NB4 (cell line): ENCODE measurements around the gene APC2.
"Not testable (repeated sequence)": the region's sequence is repeated elsewhere in the genome, so short reads cannot be mapped to it uniquely, and the experiment has no call there.

Experiments used
- DNase-seq: peaks from one replicate; pipeline ENCODE4 v3.0.0; 2010; ENCODE audit warnings: low read depth
- H3K4me3 ChIP-seq: one replicate; pipeline ENCODE4 v1.5.1; 2011; ENCODE audit warnings: mild to moderate bottlenecking, low read depth, low read length, moderate library complexity
- MYC ChIP-seq: IDR thresholded peaks from 2 replicates; pipeline ENCODE4 v1.6.1; 2011; ENCODE audit warnings: low read depth, low read length
- POLR2A ChIP-seq: IDR thresholded peaks from 2 replicates; pipeline ENCODE4 v1.6.1; 2011; ENCODE audit warnings: mild to moderate bottlenecking; ENCODE audit not compliant: insufficient read length; ENCODE audit errors: extremely low read depth
- TF ChIP-seq, protein P1 (sequence below): IDR thresholded peaks from one replicate; pipeline ENCODE4 v1.5.1; 2012; ENCODE audit warnings: low read depth, low read length
- TF ChIP-seq, protein P2 (sequence below): IDR thresholded peaks from 2 replicates; pipeline ENCODE4 v1.6.1; 2011; ENCODE audit warnings: low read depth, low read length

APC2 gene

DNA sequence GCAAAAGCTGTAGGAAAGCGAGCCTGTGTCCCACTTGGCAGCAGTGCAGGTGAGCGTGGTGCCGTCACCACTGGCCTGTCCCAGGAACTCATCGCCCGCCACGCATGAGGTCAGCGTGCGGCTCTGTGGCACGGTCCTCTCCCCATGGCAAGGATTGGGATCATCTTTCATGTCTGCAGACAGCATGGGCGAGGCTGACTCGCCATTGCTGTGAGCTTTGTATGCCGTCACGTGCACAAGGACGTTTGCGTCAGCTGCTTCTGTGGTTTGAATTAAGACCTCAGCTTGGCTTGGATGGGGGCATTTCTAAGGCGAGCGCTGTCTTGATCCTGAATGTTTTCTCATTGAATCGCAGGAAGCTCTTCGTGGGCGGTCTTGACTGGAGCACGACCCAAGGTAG lies 32.8 kb upstream of the APC2 start:
- TF ChIP-seq POLR2A (no peak), MYC (no peak)
- TF ChIP-seq, protein P1, sequence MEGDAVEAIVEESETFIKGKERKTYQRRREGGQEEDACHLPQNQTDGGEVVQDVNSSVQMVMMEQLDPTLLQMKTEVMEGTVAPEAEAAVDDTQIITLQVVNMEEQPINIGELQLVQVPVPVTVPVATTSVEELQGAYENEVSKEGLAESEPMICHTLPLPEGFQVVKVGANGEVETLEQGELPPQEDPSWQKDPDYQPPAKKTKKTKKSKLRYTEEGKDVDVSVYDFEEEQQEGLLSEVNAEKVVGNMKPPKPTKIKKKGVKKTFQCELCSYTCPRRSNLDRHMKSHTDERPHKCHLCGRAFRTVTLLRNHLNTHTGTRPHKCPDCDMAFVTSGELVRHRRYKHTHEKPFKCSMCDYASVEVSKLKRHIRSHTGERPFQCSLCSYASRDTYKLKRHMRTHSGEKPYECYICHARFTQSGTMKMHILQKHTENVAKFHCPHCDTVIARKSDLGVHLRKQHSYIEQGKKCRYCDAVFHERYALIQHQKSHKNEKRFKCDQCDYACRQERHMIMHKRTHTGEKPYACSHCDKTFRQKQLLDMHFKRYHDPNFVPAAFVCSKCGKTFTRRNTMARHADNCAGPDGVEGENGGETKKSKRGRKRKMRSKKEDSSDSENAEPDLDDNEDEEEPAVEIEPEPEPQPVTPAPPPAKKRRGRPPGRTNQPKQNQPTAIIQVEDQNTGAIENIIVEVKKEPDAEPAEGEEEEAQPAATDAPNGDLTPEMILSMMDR = no peak
- TF ChIP-seq, protein P2, sequence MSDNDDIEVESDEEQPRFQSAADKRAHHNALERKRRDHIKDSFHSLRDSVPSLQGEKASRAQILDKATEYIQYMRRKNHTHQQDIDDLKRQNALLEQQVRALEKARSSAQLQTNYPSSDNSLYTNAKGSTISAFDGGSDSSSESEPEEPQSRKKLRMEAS = no peak
- DNase-seq = no peak
- no peak overlapping the region for H3K4me3 ChIP-seq

DNA sequence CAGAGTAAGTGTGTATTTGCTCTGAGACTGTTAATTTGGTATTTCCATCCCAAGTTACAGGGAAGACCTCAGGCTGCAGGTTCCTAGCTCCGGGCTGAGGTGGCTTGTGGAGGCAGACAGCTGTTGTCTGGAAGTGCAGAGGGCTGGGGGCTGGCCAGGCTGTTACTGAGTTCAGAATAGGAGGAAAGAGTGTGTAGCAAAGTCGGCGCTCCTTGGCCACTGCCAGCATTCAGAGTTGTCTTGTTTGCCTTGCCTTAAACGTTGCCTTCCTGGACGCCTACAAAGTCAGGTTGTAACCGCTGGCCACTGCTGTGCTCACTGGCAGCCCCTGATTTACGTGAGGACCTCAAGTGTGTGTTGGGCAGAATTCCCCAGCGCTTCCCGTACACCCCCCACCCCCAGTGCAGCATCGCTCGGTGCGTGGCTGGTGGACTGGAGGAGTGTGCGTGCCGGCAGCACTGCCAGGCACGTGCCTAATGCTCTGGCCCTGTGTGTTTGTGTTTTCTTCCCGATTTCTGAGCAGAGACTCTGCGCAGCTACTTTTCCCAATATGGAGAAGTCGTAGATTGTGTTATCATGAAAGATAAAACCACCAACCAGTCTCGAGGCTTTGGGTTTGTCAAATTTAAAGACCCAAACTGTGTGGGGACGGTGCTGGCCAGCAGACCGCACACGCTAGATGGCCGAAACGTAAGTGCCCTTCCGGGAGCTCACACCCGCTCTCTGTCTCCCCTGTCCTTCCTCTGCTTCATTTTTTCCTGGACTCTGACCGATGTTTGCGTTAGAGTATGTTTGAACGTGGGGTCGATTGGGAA lies 32.0 kb upstream of the APC2 start:
- no peak overlapping the region for H3K4me3 ChIP-seq
- DNase-seq = no peak
- TF ChIP-seq, protein P1 = no peak
- TF ChIP-seq POLR2A (no peak), MYC (no peak)
- TF ChIP-seq, protein P2 = no peak

DNA sequence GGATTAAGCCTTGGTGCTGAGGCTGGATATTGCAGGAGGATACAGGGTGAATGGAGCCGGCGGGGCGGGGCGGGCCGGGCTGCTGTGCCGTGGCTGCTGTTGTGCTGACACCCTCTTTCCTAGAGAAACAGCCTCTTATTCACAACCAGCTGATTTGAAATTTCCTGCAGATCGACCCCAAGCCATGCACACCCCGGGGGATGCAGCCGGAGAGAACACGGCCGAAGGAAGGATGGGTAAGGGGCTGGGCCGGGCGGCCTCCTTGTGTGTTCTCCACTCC lies 31.5 kb upstream of the APC2 start:
- TF ChIP-seq, protein P2 = no peak
- TF ChIP-seq, protein P1 = no peak
- TF ChIP-seq MYC (no peak), POLR2A (no peak)
- DNase-seq = no peak

DNA sequence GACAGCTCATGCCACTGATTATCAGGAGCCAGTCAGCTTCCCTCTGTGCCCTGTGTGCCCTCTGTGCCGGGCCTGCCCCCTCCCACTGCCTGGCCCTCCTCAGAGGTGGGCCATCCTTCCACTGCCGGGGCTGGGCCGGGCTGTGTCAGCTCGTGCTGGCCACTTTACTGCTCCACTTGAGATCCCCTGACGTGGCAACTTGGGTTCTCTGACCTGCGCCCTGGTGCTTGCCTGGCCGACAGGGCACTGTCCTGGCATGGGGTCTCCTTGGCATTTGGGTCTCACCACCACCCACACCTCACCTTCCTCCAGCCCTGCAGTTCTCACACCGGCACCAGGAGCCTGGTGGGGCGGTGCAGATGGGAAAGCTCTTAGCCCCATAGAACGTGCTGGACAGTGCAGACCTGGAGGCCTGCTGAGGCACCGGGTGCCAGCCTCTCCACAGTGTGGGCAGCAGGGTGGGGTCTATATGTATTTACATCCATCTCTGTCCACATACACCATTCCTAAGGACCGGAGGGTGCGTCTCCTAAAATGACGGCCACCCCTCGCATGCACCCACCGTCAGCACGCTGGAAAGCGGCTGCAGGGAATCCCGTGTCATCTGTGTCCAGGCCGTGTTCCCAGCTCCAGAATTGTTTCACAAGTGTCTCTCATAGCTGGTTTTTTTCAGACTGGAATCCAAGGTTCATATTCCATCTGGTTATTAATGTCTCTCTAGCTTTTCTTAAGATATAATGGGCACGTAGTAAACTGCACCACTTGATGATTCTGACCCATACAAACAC lies 30.8 kb upstream of the APC2 start:
- TF ChIP-seq, protein P2 = no peak
- TF ChIP-seq, protein P1 = no peak
- TF ChIP-seq POLR2A (no peak), MYC (no peak)
- no peak overlapping the region for H3K4me3 ChIP-seq
- no peak for DNase-seq

More for the DNA sequence above, 31.5 kb upstream of the APC2 start:
- no peak overlapping the region for H3K4me3 ChIP-seq

DNA sequence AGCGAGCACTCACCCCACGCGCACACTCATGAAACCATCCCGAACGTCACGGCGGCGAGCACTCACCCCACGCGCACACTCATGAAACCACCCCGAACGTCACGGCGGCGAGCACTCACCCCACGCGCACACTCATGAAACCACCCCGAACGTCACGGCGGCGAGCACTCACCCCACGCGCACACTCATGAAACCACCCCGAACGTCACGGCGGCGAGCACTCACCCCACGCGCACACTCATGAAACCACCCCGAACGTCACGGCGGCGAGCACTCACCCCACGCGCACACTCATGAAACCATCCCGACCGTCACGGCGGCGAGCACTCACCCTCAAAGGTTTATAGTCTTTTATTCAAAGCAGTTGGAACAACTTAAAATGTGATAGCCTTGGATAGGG lies 29.8 kb upstream of the APC2 start:
- not testable (repeated sequence) for H3K4me3 ChIP-seq, DNase-seq

DNA sequence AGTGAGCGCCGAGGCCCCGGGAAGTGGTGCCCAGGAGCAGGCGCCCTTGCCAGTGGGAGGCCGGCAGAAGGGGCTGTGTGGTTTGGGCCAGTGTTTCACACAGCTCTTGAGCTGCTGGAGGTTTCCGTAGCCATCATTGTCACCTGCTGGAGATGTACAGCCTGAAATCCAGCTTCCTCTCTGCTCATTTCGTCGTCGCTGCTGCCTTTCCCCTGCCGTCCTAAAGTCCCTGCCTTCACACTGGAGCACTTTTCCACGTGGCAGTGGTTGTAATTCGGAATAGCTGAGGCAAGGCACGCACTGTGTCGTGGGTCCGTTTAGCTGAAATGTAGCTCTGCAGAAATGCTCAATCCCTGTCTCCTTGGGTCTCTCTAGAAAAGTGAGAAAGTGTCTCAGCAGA lies 29.3 kb upstream of the APC2 start:
- TF ChIP-seq, protein P1 = no peak
- TF ChIP-seq POLR2A (no peak), MYC (no peak)
- TF ChIP-seq, protein P2 = no peak
- no peak for DNase-seq
- no peak overlapping the region for H3K4me3 ChIP-seq
